HL-60 (cell line): ENCODE results near the gene OR5K4.

Experiments used
- DNase-seq, 2 experiments: peaks; one replicate each; pipeline ENCODE4 v3.0.0-alpha.2; 2010 to 2020; ENCODE audit warnings: low read depth in 1 of 2, low spot score in 1 of 2
- H3K27ac ChIP-seq: fragments of 250-450 bp; sonication (Bioruptor Pico); replicated peaks from 2 replicates; pipeline ENCODE4 v1.5.1; 2020; ENCODE audit warnings: mild to moderate bottlenecking, moderate library complexity
- H3K27me3 ChIP-seq: fragments of 250-450 bp; sonication (Bioruptor Pico); 2 replicates; pipeline ENCODE4 v1.5.1; 2021; ENCODE audit warnings: mild to moderate bottlenecking, moderate library complexity; ENCODE audit not compliant: insufficient read depth, poor library complexity, severe bottlenecking
- H3K4me3 ChIP-seq: replicated peaks from 2 replicates; pipeline ENCODE4 v1.5.1; 2011; ENCODE audit warnings: mild to moderate bottlenecking, control low read depth, low read length; ENCODE audit not compliant: insufficient read depth
- GABPA ChIP-seq: IDR thresholded peaks from 2 replicates; pipeline ENCODE4 v1.6.1; 2012; ENCODE audit warnings: low read depth
- POLR2AphosphoS5 ChIP-seq: IDR thresholded peaks from 2 replicates; pipeline ENCODE4 v1.6.1; 2012; ENCODE audit warnings: low read depth
- SPI1 ChIP-seq: IDR thresholded peaks from 2 replicates; pipeline ENCODE4 v1.6.1; 2012; ENCODE audit warnings: low read depth, mild to moderate bottlenecking, borderline replicate concordance
- long read RNA-seq: library from polyadenylated mRNA; unstranded; transcript quantifications from one replicate; pipeline ENCODE4 v2.0.0, GENCODE V29; 2020
- TF ChIP-seq, protein P1 (sequence below): IDR thresholded peaks from one replicate; pipeline ENCODE4 v1.5.1; 2011; ENCODE audit warnings: low read length, control low read depth, inconsistent platforms; ENCODE audit not compliant: insufficient read depth
- TF ChIP-seq, protein P2 (sequence below): IDR thresholded peaks from 2 replicates; pipeline ENCODE4 v1.6.1; 2012; ENCODE audit warnings: low read depth; ENCODE audit not compliant: insufficient replicate concordance

Gene OR5K4, protein sequence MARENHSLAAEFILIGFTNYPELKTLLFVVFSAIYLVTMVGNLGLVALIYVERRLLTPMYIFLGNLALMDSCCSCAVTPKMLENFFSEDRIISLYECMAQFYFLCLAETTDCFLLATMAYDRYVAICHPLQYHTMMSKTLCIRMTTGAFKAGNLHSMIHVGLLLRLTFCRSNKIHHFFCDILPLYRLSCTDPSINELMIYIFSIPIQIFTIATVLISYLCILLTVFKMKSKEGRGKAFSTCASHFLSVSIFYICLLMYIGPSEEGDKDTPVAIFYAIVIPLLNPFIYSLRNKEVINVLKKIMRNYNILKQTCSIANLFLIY
- long read RNA-seq: 0 reads

DNA sequence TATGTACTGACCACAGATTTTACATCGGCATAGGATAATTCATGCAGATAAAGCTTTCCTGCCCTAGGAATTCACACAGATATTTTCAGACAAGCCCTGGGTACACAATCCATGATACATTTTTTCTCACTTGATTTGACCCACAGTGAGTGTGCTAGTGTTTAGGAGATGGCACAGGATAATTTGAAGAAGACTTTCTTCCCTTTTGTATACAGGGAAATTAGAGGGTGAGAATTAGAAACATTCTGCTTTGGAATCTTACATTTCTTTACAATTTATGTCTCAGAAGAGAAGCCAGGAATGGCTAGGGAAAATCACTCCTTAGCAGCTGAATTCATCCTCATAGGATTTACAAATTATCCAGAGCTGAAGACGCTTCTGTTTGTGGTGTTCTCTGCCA, at the start of gene OR5K4:
Gene OR5K4, plus strand, starts transcription at position 301 of the 400 bp plus-strand sequence. Its CDS starts 0 bp downstream, at position 301.
- H3K27me3 ChIP-seq: no peaks in the 10 kb centered on the region
- TF ChIP-seq SPI1 (no peak), POLR2AphosphoS5 (no peak), GABPA (no peak)
- TF ChIP-seq, protein P1, sequence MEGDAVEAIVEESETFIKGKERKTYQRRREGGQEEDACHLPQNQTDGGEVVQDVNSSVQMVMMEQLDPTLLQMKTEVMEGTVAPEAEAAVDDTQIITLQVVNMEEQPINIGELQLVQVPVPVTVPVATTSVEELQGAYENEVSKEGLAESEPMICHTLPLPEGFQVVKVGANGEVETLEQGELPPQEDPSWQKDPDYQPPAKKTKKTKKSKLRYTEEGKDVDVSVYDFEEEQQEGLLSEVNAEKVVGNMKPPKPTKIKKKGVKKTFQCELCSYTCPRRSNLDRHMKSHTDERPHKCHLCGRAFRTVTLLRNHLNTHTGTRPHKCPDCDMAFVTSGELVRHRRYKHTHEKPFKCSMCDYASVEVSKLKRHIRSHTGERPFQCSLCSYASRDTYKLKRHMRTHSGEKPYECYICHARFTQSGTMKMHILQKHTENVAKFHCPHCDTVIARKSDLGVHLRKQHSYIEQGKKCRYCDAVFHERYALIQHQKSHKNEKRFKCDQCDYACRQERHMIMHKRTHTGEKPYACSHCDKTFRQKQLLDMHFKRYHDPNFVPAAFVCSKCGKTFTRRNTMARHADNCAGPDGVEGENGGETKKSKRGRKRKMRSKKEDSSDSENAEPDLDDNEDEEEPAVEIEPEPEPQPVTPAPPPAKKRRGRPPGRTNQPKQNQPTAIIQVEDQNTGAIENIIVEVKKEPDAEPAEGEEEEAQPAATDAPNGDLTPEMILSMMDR: no peak
- TF ChIP-seq, protein P2, sequence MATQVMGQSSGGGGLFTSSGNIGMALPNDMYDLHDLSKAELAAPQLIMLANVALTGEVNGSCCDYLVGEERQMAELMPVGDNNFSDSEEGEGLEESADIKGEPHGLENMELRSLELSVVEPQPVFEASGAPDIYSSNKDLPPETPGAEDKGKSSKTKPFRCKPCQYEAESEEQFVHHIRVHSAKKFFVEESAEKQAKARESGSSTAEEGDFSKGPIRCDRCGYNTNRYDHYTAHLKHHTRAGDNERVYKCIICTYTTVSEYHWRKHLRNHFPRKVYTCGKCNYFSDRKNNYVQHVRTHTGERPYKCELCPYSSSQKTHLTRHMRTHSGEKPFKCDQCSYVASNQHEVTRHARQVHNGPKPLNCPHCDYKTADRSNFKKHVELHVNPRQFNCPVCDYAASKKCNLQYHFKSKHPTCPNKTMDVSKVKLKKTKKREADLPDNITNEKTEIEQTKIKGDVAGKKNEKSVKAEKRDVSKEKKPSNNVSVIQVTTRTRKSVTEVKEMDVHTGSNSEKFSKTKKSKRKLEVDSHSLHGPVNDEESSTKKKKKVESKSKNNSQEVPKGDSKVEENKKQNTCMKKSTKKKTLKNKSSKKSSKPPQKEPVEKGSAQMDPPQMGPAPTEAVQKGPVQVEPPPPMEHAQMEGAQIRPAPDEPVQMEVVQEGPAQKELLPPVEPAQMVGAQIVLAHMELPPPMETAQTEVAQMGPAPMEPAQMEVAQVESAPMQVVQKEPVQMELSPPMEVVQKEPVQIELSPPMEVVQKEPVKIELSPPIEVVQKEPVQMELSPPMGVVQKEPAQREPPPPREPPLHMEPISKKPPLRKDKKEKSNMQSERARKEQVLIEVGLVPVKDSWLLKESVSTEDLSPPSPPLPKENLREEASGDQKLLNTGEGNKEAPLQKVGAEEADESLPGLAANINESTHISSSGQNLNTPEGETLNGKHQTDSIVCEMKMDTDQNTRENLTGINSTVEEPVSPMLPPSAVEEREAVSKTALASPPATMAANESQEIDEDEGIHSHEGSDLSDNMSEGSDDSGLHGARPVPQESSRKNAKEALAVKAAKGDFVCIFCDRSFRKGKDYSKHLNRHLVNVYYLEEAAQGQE: no peak

DNA sequence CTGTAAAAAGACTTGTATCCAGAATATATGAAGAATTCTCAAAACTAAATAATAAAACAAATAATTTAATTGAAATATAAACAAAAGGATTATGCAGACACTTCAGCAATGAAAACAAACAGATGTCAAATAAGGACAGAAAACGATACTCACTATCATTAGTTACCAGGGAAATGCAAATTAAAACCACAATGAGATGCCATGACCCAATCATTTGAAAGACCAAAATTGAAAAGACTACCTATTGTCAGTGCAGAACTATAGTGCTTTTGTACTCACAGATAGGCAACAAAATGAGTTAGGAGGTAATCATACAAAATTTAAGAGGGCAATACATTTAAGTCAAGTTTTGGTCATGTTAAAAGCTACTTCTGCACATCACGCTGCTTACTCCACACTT, 31.6 kb upstream of the OR5K4 start:
- no peak overlapping the region for H3K4me3 ChIP-seq

More for the DNA sequence above, at the start of gene OR5K4:
- no peak within 1 kb of the TSS for H3K4me3 ChIP-seq
- DNase-seq: no peak
- no peak within 1 kb of the TSS for H3K27ac ChIP-seq

DNA sequence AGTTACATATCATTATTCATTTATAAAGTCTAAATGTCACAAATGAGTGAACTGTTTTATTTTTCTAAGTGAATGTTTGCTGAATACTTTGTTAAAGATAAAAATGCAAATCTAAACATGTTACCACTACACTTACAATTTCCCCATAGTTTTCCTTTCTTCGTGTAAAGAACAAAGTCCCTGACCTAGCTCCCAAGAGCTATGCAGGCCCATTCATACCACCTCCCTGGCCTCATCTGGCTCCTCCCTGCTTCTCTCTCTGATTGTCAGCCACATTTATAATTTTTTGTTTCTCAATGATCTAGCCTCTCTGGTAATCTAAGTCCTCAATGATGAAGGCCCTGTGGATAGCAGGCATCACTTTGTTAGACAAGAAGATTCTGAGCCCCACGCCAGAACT, 31.0 kb upstream of the OR5K4 start:
- H3K27me3 ChIP-seq: no peaks in the 10 kb centered on the region
- no peak for TF ChIP-seq GABPA
- no peak for TF ChIP-seq POLR2AphosphoS5
- TF ChIP-seq, protein P1: no peak
- no peak for TF ChIP-seq SPI1
- TF ChIP-seq, protein P2: no peak
- no peak overlapping the region for H3K4me3 ChIP-seq
- H3K27ac ChIP-seq: no peak overlapping the region
- DNase-seq: no peak

More for the DNA sequence above, 31.6 kb upstream of the OR5K4 start:
- no peaks in the 10 kb centered on the region for H3K27me3 ChIP-seq
- H3K27ac ChIP-seq: no peak overlapping the region
- no peak for DNase-seq
- TF ChIP-seq, protein P1: no peak
- TF ChIP-seq POLR2AphosphoS5 (no peak), GABPA (no peak), SPI1 (no peak)
- TF ChIP-seq, protein P2: no peak
